GM19463 (cell line): ENCODE measurements around the gene LFNG.
"Not testable (repeated sequence)": the region's sequence is repeated elsewhere in the genome, so short reads cannot be mapped to it uniquely, and the experiment has no call there.

ENCODE experiments used
- ATAC-seq: cut with Tn5 transposase; IDR thresholded peaks from one replicate; pipeline ENCODE4 v1.9.1; 2021; ENCODE audit warnings: mild to moderate bottlenecking, moderate library complexity; ENCODE audit not compliant: unreplicated experiment

LFNG gene

GRCh38 chr7:2542011-2542915 lies 22.7 kb downstream of the LFNG start:
- ATAC-seq, result no peak

- no peak for ATAC-seq
These were observed 23.6 kb downstream of the LFNG start for GRCh38 chr7:2542916-2543871.

- no peak for ATAC-seq
These were observed 25.1 kb downstream of the LFNG start for GRCh38 chr7:2544541-2545188.

- ATAC-seq, result no peak
These were observed 26.3 kb downstream of the LFNG start for GRCh38 chr7:2545746-2546425.

- no peak for ATAC-seq
These were observed 27.4 kb downstream of the LFNG start for GRCh38 chr7:2546776-2547586.

- ATAC-seq, result no peak
These were observed 31.8 kb downstream of the LFNG start for GRCh38 chr7:2551418-2551817.

- no peak for ATAC-seq
These were observed 33.5 kb downstream of the LFNG start for GRCh38 chr7:2553108-2553507.

- no peak for ATAC-seq
These were observed 34.4 kb downstream of the LFNG start for GRCh38 chr7:2553831-2554581.

GRCh38 chr7:2554661-2555111 lies 35.1 kb downstream of the LFNG start:
- no peak for ATAC-seq

- peak; percentile 71 for ATAC-seq
These were observed 35.8 kb downstream of the LFNG start, which contains the start of gene BRAT1 for GRCh38 chr7:2555121-2556052. Gene BRAT1 (minus strand): TSS chr7:2555524. CDS start chr7:2554431, 1,093 bp downstream.

- peak; percentile 62 for ATAC-seq
These were observed 39.2 kb downstream of the LFNG start, which contains the start of gene IQCE for GRCh38 chr7:2558629-2559282. Gene IQCE (plus strand): TSS chr7:2558979. CDS start chr7:2559182, 203 bp downstream.

- ATAC-seq, result peak; percentile 7
These were observed 39.8 kb downstream of the LFNG start for GRCh38 chr7:2559283-2559950.

GRCh38 chr7:2563955-2564354 lies 44.4 kb downstream of the LFNG start:
- ATAC-seq, result not testable (repeated sequence)

GRCh38 chr7:2564970-2565540 lies 45.5 kb downstream of the LFNG start:
- no peak for ATAC-seq

- ATAC-seq, result no peak
These were observed 46.8 kb downstream of the LFNG start for GRCh38 chr7:2566348-2566889.
